Islet of Langerhans (tissue), 1 donor: ENCODE results near the gene EHF.
"Not testable (repeated sequence)": the region's sequence is repeated elsewhere in the genome, so short reads cannot be mapped to it uniquely, and the experiment has no call there.

Experiments used
- FAIRE-seq: peaks from one replicate; lab custom pipeline; 2011; peaks lifted over from hg19 to GRCh38; lab: Jason Lieb, UNC

Gene EHF

DNA sequence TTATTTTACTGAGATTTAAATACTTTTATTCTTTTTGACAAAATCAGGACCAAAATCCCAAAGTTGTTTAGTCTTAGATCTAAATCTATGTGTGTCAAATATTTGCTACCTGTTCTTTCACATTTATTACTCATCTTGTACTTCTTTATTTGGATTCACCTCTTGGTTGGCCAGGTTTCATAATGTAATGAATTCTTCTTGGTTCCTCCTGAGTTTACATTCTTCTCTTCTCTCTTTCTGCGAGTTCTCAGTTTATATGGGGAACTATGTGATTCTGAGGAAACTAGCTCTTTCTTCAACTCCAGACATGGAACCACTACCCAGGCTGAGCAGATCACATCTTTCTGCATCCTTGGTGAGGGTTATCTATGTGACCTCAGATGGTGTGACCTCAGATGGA, 50.2 kb downstream of the EHF start:
- no peak for FAIRE-seq

DNA sequence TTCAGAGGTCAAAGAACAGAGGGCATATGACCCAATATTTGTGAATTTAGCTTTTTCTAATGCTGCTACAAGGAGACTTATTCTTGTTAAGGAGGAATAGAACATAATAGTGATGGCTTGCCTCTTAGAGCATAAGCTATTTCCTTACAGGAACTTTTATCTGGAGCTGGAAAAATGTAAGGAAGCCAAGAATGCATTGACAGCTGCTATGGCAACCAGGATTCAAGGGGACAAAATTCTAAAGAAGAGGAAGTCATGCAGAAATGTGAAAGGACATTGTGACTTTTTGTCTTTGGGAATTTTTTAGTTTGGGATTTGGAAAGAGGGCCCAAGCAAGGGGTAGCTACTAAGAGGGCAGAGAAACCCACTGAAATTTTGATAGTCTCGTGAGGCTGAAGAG, 51.1 kb downstream of the EHF start:
- no peak for FAIRE-seq

DNA sequence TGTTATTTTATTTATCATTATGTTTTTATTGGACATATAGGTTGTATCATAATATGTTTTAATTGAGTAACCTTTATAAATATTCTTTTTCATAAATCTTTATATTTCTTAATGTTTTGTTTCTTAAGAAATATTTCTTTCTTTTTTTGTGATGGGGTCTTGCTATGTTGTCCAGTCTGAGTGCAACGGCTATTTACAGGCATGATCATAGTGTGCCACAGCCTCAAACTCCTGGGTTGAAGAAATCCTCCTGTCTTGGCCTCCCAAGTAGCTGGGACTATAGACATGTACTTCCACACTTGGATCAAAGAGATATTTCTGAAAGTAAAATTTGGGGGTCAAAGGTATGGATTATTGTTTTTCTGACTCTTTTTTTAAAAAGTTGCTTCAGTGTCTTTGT, 53.1 kb downstream of the EHF start:
- no peak for FAIRE-seq

DNA sequence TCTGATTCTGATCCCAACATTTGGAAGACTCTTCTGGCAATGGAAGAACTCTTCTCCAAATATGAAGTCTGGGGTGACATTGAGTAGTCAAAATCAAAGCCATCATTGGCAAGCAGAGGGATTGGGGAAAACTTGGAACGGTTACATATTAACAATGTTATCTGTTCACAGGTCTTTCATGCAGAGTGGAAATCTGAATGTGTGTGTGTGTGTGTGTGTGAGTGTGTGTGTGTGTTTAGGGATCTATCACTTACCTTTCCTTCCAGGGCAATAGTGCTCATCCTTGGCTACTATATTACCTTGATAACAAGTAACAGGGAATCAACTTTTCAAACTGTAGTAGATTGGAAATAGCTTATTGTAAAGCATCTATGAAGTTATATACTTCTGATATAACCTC, 55.3 kb downstream of the EHF start:
- no peak for FAIRE-seq

DNA sequence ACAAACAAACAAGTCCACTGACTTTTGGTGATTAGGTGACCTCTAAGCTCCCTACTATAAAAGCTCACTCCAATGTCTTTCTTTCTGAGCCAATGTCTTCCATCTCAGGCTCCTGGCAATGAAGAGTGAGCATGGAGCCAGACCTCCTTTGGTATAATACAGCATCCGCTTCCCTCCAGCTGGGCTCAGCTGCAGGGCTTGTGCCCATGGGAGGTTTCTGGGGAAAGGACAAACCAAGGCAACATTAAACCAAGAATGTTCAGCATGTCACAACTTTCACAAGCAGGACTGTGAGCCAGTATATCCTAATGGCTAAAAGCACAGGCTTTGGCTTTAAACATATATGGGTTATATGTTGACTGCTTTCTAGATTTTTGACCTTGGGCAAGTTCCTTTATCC, 58.8 kb downstream of the EHF start:
- FAIRE-seq: no peak

DNA sequence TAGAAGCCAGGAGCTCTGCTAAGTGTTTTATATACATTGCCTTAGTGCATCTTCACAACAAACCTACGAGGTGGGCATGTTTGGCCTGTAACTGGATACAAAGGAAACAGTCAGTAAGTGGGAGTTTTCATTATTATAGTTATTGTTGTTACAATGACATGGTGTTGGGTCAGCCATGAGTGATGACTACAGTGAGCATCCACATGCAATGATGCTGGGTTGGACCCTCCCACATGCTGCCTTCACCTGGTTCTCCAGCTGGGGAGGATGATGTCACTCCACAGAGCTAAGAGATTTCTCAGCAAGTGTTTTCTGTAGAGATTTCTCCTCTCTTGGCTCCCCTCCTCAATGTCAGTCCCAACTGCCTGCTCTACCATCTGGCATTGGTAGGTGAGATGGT, 59.3 kb downstream of the EHF start:
- no peak for FAIRE-seq

DNA sequence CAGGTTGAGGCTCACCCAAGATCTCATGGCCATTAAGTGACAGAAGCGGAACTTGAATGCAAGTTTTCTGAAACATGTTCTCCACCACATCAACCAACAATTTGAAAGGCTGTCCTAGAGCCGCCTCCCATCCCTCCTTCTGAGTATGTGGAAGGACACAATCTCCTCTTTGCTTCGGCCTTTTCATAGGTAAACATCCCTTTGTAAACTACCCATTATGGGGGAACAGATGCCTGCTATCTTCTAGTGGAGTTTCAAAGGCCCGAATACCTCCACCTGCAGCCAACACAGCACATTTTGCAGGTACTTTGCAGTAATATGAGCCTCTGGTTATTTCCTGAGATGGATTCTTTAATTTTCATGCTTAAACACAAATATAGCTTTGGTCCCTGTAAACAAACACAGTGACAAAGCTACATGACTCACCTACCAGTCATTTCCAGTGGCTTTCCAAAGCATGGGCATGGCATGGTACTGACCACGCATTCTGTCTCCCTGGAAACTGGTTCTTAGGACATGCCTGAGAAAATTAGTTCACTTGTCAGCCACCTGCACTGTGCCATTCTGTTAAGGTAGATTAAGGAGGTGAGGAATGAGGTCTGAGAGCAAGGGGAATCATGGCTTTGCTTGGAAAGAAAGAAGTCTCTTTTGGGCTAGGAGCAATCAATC, 60.2 kb downstream of the EHF start:
- FAIRE-seq: peak; percentile 92

DNA sequence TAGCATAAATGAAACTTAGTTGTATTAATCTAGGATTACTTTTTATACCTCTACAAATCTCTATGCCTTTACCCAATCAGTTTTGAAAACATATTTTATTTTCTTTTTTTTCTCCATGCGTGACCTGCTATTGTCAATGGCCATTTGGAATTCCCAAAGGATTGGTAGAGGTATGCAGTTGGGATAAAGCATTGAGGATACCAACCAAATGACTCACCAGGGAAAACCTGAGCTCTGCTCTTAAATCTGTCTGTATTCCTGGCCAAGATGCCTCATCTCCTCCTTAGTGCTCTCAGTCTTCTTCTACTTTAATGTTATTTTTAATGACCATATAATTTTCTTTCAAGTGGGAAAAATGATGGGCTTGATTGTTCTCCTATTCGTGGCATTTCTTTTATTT, 61.9 kb downstream of the EHF start:
- FAIRE-seq: no peak

DNA sequence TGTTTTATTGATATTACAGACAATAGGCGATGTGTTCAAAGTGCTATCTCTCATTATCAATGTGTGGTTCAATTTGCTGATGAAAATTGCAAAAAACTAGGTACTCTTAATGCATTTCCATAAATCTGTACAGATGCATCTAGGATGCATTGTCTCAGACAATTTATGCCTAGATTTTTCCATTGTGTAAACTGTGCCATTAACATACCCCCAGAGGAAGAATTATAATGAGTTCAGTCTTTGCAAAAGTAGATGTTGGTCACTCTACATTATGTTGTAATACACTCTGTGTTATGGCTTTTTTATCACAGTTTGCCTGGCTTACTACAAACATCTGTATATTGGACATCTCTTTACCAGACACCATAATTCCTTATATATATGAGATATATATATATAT, 62.5 kb downstream of the EHF start:
- no peak for FAIRE-seq

DNA sequence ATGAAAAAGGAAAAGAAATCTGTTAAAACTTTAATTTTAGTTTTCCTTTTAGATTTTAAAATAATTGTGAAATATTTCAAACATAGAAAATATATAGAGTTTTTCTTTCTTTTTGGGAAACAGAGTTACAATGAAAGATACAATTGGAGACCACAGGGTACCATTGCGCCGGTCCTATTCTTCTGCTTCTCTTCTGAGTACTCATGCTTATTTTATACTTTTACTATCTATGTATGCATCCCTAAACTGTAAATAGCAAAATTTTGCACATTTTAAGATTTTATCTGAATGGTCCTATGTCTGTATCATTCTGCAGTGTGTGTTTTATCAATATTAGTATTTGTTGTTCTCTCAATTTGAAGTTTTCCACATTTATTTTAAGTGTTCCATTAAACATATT, 65.0 kb downstream of the EHF start:
- FAIRE-seq: peak; percentile 93

DNA sequence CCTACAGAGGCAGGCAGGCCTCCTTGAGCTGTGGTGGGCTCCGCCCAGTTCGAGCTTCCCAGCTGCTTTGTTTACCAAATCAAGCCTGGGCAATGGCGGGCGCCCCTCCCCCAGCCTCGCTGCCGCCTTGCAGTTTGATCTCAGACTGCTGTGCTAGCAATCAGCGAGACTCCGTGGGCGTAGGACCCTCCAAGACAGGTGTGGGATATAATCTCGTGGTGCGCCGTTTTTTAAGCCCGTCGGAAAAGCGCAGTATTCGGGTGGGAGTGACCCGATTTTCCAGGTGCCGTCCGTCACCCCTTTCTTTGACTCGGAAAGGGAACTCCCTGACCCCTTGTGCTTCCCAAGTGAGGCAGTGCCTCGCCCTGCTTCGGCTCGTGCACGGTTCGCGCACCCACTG, 71.4 kb downstream of the EHF start:
- FAIRE-seq: not testable (repeated sequence)

DNA sequence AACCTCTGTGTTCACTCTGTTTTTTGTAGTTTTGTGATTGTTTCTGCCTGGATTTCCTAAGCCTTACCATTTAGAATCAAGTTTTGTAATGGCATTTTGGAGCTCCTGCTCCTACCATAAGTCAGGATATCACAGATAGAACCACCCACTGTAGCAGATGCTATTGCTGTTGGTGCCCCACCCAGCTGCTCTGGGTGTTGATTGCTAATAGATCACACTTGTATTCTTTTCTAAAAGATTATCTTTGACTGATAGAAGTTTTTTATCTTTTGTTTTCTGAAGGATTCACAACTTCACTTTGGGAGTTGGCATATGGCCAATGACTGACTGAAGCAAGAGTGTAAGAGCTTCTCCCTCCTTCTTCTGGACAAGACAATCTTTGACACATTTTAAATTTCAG, 76.0 kb downstream of the EHF start:
- FAIRE-seq: no peak

DNA sequence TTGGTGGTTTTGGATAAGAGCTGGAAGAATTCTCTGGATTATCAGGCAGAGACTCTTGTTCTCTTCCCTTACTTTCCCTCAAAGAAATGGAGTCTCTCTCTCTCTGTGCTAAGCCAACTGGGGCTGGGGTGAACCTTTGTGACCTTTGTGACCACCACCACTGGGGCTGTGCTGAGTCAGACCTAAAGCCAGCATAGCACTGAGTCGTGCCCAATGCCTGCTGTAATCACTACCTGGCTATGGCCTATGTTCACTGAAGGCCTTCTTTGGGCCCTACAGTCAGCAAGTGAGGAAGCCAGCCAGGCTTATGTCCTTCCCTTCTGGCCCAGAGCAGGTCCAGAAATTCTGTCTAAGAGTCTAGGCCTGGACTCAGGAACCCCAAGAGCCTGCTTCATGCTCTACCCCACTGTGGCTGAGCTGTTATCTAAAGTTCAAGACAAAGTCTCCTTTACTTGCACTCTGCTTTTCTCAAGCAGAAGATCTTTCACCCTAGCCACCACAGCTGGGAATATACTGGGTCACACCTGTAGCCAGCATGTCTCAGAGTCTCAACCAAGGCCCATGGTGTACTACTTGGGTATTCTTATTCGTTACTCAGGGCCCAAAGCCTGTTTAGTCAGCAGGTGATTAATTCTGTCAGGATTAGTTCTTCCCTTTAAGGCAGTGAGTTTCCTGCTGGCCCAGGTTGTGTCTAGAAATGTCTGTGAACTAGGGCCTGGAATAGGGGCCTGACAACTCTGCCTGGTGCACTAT, 86.0 kb downstream of the EHF start:
- no peak for FAIRE-seq

DNA sequence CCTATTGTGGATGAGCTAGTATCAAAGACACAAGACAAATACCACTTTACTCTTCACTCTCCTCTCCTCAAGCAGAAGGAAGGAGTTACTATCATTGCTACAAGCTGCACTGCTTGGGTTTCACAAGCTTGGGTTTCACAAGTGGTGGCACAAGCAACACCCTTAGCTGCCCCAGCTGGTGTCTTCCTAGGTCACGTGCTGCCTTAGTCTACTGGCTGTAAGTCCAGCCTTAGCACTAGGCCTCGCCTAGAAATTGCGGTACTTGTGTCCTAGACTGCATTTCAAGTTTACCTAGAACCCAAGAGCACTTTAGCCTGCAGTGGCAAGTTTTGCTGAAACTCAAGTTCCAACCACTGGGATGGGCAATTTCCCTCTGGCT, 86.6 kb downstream of the EHF start:
- FAIRE-seq: no peak
